Measurements from ENCODE around the gene AIP.

The AIP gene

GRCh38 chr11:67498544-67498972 is 15.7 kb downstream of the AIP start:
- Histone ChIP-seq H3K4me3 (ENCODE audit: low read depth, low read length) (no peak overlapping the region), H3K4me1 (ENCODE audit: control insufficient read depth, insufficient read depth, low read length) (no peaks in the 10 kb centered on the region), H3K36me3 (ENCODE audit: control insufficient read depth in 2 of 2, insufficient read depth in 1 of 2, low read length in 2 of 2) (peaks cover 0 to 80% of the 10 kb centered on the region in 2 experiments; a peak in 1 of 3 replicates), H3K27ac (ENCODE audit: extremely low read depth, low read depth, low read length) (no peak overlapping the region), H3K9me3 (ENCODE audit: control insufficient read depth, insufficient read depth, low read depth, low read length) (no peaks in the 10 kb centered on the region)
- ChIA-PET POLR2A (no interaction called here), CTCF (no interaction called here)
- no peak for TF ChIP-seq PATZ1 (tag by site-specific recombination; IDR thresholded peaks at IDR 0.05)
- TF ChIP-seq ZNF112 (tag by site-specific recombination; IDR thresholded peaks at IDR 0.05), result no peak
- no peak for TF ChIP-seq ATF2 (tag by site-specific recombination; IDR thresholded peaks at IDR 0.05; ENCODE audit: low read depth)
- TF ChIP-seq ZNF292 (tag by site-specific recombination; IDR thresholded peaks at IDR 0.05; ENCODE audit: borderline replicate concordance, low read depth), result no peak
- no peak for TF ChIP-seq REPIN1 (tag by site-specific recombination; IDR thresholded peaks at IDR 0.05; ENCODE audit: low read depth)
- no peak for TF ChIP-seq SALL2 (tag by site-specific recombination; IDR thresholded peaks at IDR 0.05; ENCODE audit: borderline replicate concordance)
- TF ChIP-seq ZNF747 (tag by site-specific recombination; IDR thresholded peaks at IDR 0.05), result no peak
- no peak for TF ChIP-seq ZNF558 (tag by site-specific recombination; IDR thresholded peaks at IDR 0.05)
- no peak for TF ChIP-seq SETDB1 (IDR thresholded peaks at IDR 0.05; ENCODE audit: insufficient read length, low read length)
- TF ChIP-seq ZNF791 (tag by site-specific recombination; IDR thresholded peaks at IDR 0.05), result no peak
- no peak for TF ChIP-seq ZNF133 (tag by site-specific recombination; IDR thresholded peaks at IDR 0.05)
- no peak for TF ChIP-seq ZNF664 (tag by site-specific recombination; IDR thresholded peaks at IDR 0.05)
- no peak for TF ChIP-seq ZBTB21 (tag by site-specific recombination; IDR thresholded peaks at IDR 0.05)
- no peak for TF ChIP-seq KLF17 (tag by site-specific recombination; IDR thresholded peaks at IDR 0.05)
- no peak for TF ChIP-seq ZFP3 (tag by site-specific recombination; IDR thresholded peaks at IDR 0.05; ENCODE audit: low read depth)
- no peak for TF ChIP-seq PRDM2 (tag by site-specific recombination; IDR thresholded peaks at IDR 0.05; ENCODE audit: borderline replicate concordance)
- TF ChIP-seq YY2 (tag by site-specific recombination; IDR thresholded peaks at IDR 0.05), result no peak
- no peak for TF ChIP-seq ZNF175 (tag by site-specific recombination; IDR thresholded peaks at IDR 0.05)
- no peak for TF ChIP-seq ZNF18 (tag by site-specific recombination; IDR thresholded peaks at IDR 0.05)

Measured in HEK293 (cell line).